Upper lobe of right lung (tissue), 1 donor: ENCODE data around the gene FLRT1. TPM values are rescaled to one million over a fixed set of nuclear protein-coding genes. Genes with fewer than 3 reads are reported as not detected.

Experiments used
- ATAC-seq: fragments of 200-7000 bp; cut with Tn5 transposase; one replicate; pipeline ENCODE4 v1.9.1; 2020; ENCODE audit warnings: mild to moderate bottlenecking, moderate library complexity
- DNase-seq: peaks from one replicate; pipeline ENCODE4 v3.0.0-alpha.2; 2020
- H3K27ac ChIP-seq: fragments of 200-600 bp; one replicate; pipeline ENCODE4 v1.8.0; 2022
- H3K27me3 ChIP-seq: fragments of 200-600 bp; one replicate; pipeline ENCODE4 v1.8.0; 2022; ENCODE audit warnings: mild to moderate bottlenecking
- H3K36me3 ChIP-seq: fragments of 200-600 bp; one replicate; pipeline ENCODE4 v1.8.0; 2022
- H3K4me1 ChIP-seq: fragments of 200-600 bp; one replicate; pipeline ENCODE4 v1.8.0; 2022
- H3K4me3 ChIP-seq: fragments of 200-600 bp; one replicate; pipeline ENCODE4 v1.8.0; 2022; ENCODE audit warnings: mild to moderate bottlenecking
- H3K9me3 ChIP-seq: fragments of 200-600 bp; one replicate; pipeline ENCODE4 v1.8.0; 2022
- intact Hi-C: fragments of 100-400 bp; cut with DNase I; formaldehyde crosslinking; loops from one replicate; pipeline ENCODE4 v1.11.0; 2022
- total RNA-seq: library from RNA; stranded (reverse); fragmentation: NEBNext Ultra II Directional; extraction: Animal tissue kit (Norgen Biotek cat#: 25700); gene quantifications from one replicate; pipeline ENCODE4 v1.2.1, GENCODE V29; 2021
- TF ChIP-seq, protein P1 (sequence below): fragments of 200-600 bp; IDR thresholded peaks from one replicate; pipeline ENCODE4 v1.8.0; 2022; ENCODE audit warnings: antibody characterized with exemption
- donor health status: DM: no; HTN: yes; CAD: no; lungs with severe emphysema.

Gene FLRT1
- total RNA-seq, 1 donor from 2014 or later, result not detected

DNA sequence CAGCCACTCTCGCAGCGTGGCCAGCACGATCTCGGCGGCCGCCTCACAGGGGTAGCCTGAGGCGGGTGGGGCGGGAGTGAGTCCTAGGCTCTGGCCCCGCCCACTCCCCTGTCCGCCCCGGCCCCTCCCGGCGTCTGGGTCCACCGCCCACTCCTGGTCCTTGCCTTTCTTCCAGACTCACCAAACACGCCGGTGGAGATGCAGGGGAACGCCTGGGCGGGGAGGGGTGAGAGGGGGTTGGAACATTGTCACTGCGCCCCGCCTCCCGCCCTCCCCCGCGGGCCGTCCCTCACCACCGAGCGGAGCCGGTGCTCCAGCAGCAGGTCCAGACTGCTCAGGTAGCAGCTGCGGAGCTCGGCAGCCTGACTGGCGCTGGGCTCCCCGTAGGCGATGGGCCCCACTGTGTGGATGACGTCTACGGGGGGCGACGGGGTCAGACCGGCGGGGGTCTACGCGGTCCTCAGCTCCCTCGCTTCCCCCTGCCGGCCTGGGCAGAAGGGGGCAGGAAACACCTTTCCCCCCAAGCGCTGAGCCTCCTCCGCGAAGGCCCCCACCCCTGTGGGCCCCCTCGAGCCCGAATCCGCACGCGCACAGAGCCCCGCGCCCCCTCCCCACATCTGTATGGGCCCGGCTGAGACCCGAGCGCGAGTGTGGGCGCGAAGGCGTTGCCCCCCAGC lies 36.2 kb upstream of the FLRT1 start:
- ATAC-seq (peak; percentile 32), DNase-seq (no peak)
- Histone ChIP-seq H3K27ac (no peak overlapping the region), H3K9me3 (no peaks in the 10 kb centered on the region), H3K36me3 (peaks cover 37% of the 10 kb centered on the region), H3K27me3 (no peaks in the 10 kb centered on the region), H3K4me1 (peaks cover 37% of the 10 kb centered on the region), H3K4me3 (peak overlapping the region; percentile 44)
- intact Hi-C loops, result loop anchor here (5.0 kb wide), 1 partner anchor 148 kb away; no protein-coding TSS in a partner anchor
- TF ChIP-seq, protein P1, sequence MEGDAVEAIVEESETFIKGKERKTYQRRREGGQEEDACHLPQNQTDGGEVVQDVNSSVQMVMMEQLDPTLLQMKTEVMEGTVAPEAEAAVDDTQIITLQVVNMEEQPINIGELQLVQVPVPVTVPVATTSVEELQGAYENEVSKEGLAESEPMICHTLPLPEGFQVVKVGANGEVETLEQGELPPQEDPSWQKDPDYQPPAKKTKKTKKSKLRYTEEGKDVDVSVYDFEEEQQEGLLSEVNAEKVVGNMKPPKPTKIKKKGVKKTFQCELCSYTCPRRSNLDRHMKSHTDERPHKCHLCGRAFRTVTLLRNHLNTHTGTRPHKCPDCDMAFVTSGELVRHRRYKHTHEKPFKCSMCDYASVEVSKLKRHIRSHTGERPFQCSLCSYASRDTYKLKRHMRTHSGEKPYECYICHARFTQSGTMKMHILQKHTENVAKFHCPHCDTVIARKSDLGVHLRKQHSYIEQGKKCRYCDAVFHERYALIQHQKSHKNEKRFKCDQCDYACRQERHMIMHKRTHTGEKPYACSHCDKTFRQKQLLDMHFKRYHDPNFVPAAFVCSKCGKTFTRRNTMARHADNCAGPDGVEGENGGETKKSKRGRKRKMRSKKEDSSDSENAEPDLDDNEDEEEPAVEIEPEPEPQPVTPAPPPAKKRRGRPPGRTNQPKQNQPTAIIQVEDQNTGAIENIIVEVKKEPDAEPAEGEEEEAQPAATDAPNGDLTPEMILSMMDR, result no peak

DNA sequence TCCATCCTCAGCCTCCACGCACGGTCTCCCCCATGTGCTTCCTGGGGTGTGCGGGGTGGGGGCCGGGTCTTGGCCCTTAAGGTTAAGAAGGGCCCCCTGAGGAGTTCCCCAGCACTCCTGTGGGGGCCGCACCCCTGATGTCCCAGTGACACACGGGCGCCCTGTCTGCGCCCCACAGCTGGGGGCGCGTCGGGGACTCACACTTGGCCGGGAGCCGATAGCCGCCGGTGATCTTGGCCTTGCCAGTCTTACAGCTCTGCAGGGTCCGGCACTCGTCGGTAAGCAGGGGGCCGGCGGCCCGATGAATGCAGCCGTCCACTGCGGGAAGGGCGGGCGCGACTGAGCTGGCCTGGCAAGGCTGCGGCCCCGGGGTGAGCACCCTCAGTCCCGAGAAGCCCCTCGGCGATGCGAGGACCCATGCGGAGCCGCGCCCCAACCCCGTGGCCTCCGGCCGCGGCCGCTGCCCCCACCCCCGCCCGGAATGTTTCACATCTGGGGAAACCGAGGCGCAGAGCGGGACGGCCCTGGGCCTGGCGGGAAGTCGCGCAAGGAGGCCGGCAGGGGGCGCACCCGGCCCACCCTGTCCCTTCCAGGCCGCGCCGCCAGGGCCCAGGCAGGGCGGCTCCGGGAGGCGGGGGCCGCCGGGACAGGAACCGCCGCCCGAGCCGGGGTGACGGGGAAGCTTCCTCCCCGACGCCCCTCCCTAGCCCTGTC lies 35.5 kb upstream of the FLRT1 start:
- Histone ChIP-seq H3K36me3 (peaks cover 31% of the 10 kb centered on the region), H3K9me3 (no peaks in the 10 kb centered on the region), H3K27me3 (no peaks in the 10 kb centered on the region), H3K27ac (no peak overlapping the region), H3K4me3 (peak overlapping the region; percentile 44), H3K4me1 (peaks cover 37% of the 10 kb centered on the region)
- DNase-seq, result peak; percentile 84
- intact Hi-C loops, result loop anchor here (5.0 kb wide), 1 partner anchor 147 kb away; no protein-coding TSS in a partner anchor
- ATAC-seq, result peak; percentile 89
- TF ChIP-seq, protein P1, result peak; percentile 68

DNA sequence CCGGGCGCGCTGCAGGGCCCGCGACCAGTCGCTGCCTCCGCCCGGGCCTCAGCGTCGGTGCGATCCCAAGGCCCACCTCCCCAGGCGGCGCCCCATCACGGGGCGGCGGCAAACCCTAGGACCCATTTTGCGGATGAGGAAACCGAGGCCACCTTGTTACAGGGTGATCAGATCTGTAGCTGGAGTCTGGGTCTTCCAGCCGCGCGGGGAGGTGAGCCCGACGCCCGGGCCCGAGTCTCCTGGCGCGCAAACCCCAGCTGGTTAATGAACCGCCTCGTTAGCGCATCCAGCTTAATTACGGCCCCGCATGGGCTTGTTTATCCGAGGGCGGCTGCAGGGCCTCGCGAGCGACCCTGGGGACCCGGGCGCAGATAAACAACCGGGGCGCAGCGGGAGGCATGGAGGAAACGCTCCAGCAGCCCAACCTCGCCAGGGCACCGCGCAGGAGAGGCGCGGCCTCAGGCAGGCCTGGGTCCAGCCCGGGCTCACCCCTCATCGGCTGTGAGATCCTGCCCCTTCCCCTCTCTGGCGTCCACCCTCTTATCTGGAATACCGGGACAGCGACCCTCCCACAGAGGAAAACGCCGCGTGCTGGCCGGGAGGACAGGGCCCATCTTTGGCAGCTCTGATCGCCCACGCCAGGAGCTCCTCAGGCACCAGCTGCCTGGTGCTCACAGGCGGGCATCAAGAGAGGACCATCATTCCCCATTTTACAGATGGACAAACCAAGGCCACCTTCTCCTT lies 34.8 kb upstream of the FLRT1 start:
- no peak for DNase-seq

DNA sequence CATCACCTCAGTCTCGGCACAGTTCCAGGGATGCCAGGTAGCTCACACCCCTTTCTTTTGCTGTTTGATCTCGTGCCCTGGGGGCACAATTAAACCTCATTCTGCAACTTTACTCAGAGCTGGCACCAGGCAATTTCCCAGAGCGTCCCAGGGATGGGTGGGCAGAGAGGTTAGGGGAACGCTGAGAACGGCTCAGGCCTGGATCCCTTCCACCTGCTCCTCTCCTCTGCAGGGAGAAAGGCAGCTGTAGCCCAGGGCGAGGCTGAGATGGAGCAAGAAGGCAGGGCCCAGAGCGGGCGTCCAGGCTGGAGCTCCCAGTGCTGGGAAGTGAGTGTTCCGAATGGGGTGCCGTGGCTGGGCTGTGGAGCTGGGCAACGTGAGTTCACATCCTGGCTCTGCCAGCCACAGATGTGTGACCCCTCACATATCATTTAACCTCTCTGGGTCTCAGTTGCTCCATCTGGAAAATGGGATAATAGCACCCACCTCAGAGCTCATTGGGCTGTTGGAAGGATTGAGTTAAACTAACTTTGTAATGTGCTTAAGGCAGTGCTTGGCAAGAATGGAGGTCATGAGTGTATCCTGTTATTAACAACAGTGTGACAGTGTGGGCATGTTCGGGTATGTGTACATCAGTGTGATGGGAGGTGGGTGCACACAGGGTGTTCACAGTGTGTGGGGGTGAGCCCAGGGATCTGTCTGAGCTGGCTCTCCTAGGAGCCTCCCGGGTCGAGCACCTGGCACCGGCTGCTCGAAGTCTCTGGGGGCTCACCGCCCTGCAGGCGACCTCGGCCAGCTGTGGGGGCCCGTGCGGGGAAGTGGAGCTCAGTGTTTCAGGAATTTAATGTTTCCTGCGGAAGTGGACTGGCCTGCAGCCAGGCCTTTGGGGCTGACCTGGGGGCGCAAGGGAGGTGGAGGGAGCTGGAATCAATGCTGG lies 34.0 kb upstream of the FLRT1 start:
- Histone ChIP-seq H3K27ac (no peak overlapping the region), H3K4me1 (peaks cover 37% of the 10 kb centered on the region), H3K4me3 (no peak overlapping the region), H3K9me3 (no peaks in the 10 kb centered on the region), H3K36me3 (peaks cover 17% of the 10 kb centered on the region), H3K27me3 (no peaks in the 10 kb centered on the region)
- ATAC-seq (no peak), DNase-seq (no peak)
- intact Hi-C loops, result loop anchor here (5.0 kb wide), 1 partner anchor 146 kb away; no protein-coding TSS in a partner anchor
- TF ChIP-seq, protein P1, result no peak

More for the DNA sequence above, 34.8 kb upstream of the FLRT1 start:
- intact Hi-C loops, result loop anchor here (5.0 kb wide), 1 partner anchor 146 kb away; no protein-coding TSS in a partner anchor
- Histone ChIP-seq H3K4me1 (peaks cover 37% of the 10 kb centered on the region), H3K36me3 (peaks cover 24% of the 10 kb centered on the region), H3K27me3 (no peaks in the 10 kb centered on the region), H3K9me3 (no peaks in the 10 kb centered on the region), H3K27ac (no peak overlapping the region), H3K4me3 (peak overlapping the region; percentile 44)
- ATAC-seq, result no peak
- TF ChIP-seq, protein P1, result no peak
